ENCODE measurements around the gene RIPK1. TPM values are rescaled to one million over a fixed set of nuclear protein-coding genes. Genes with fewer than 3 reads are reported as not detected.

The RIPK1 gene
- total and polyA plus RNA-seq, 2 of the 8 experiments (the other 6 are each of a cell fraction or from before 2014, with no cell fraction given), result 5.9 to 22.9 TPM

- H2BK5ac ChIP-seq (ENCODE audit: low read depth, low read length), result no peak overlapping the region
- no peaks in the 10 kb centered on the region for H4K20me1 ChIP-seq (replicated peaks in 1 of 2; ENCODE audit: control insufficient read depth in 1 of 2, insufficient read depth in 2 of 2, low read length in 2 of 2)
- no peak overlapping the region for H2AK5ac ChIP-seq (ENCODE audit: low read depth, low read length)
- no peak overlapping the region for H2BK120ac ChIP-seq (replicated peaks; ENCODE audit: low read depth, low read length)
- H2BK15ac ChIP-seq (ENCODE audit: low read length), result no peak overlapping the region
- no peak overlapping the region for H2AFZ ChIP-seq (ENCODE audit: low read length)
- TF ChIP-seq CTBP2 (IDR thresholded peaks at IDR 0.05; ENCODE audit: borderline replicate concordance, insufficient read depth, insufficient read length, low read length), result no peak
- no peak for TF ChIP-seq HDAC6 (IDR thresholded peaks at IDR 0.05; ENCODE audit: low read depth, low read length)
- no peak for TF ChIP-seq MAFK (IDR thresholded peaks at IDR 0.05; ENCODE audit: low read depth, low read length)
- TF ChIP-seq EZH2 (IDR thresholded peaks at IDR 0.05; ENCODE audit: low read depth, low read length, severe bottlenecking), result no peak
- TF ChIP-seq YY1 (IDR thresholded peaks at IDR 0.05; ENCODE audit: low read depth, low read length), result no peak
- TF ChIP-seq RFX5 (IDR thresholded peaks at IDR 0.05; ENCODE audit: borderline replicate concordance, low read depth, low read length), result no peak
- no peak for TF ChIP-seq GTF2F1 (IDR thresholded peaks at IDR 0.05; ENCODE audit: borderline replicate concordance, low read depth, low read length)
- no peak for TF ChIP-seq CBX8 (IDR thresholded peaks at IDR 0.05; ENCODE audit: borderline replicate concordance, low read depth, low read length)
- no peak for TF ChIP-seq TAF7 (optimal IDR thresholded peaks at IDR 0.05; ENCODE audit: borderline replicate concordance, low read depth, low read length)
- TF ChIP-seq POU5F1 (IDR thresholded peaks at IDR 0.05; ENCODE audit: low read depth, low read length), result no peak
- no peak for TF ChIP-seq TAF1 (IDR thresholded peaks at IDR 0.05; ENCODE audit: low read depth, low read length)
- no peak overlapping the region for H3K4me3 ChIP-seq (ENCODE audit: extremely low read depth in 1 of 4, insufficient read depth in 2 of 4, low read depth in 3 of 4, low read length in 4 of 4)
- no peak overlapping the region for H3K9ac ChIP-seq (replicated peaks in 1 of 4; ENCODE audit: extremely low read depth in 1 of 4, low read depth in 3 of 4, low read length in 3 of 4)
- no peak for DNase-seq (ENCODE audit: low read depth in 1 of 2, low spot score in 2 of 2)
- no peak overlapping the region for H3K27ac ChIP-seq (ENCODE audit: low read depth, low read length)
- no peak overlapping the region for H3K14ac ChIP-seq (ENCODE audit: insufficient read length)
- no peak overlapping the region for H4K91ac ChIP-seq (replicated peaks; ENCODE audit: insufficient read length, low read length)
- H3K79me1 ChIP-seq (ENCODE audit: low read depth, low read length), result no peaks in the 10 kb centered on the region
- H2BK12ac ChIP-seq (ENCODE audit: low read depth, low read length), result no peak overlapping the region
- no peaks in the 10 kb centered on the region for H3K23me2 ChIP-seq (ENCODE audit: low read depth, low read length)
- CTCF ChIA-PET (ENCODE audit: partially characterized antibody), result interaction anchor here (1.4 to 1.6 kb wide), 2 partner anchors 101 to 102 kb away, joined by 4 read pairs; no protein-coding TSS in a partner anchor
- H2BK20ac ChIP-seq (ENCODE audit: low read length), result no peak overlapping the region
- no peak overlapping the region for H3K56ac ChIP-seq (replicated peaks; ENCODE audit: insufficient read length, low read depth, low read length)
- H3K4me2 ChIP-seq (ENCODE audit: insufficient read depth in 1 of 2, low read depth in 2 of 2, low read length in 2 of 2), result no peak overlapping the region
- FAIRE-seq, result no peak
- no peaks in the 10 kb centered on the region for H3K9me3 ChIP-seq (ENCODE audit: insufficient read depth in 2 of 2, low read depth in 1 of 2, low read length in 1 of 2)
- no peak overlapping the region for H4K8ac ChIP-seq (ENCODE audit: extremely low read depth, insufficient read depth, low read length)
- H3K79me2 ChIP-seq (ENCODE audit: control insufficient read depth in 1 of 2, insufficient read depth in 2 of 2, low read length in 2 of 2), result no peaks in the 10 kb centered on the region
- 91% methylated on average over 13 of the region's 13 CpGs; no CpG with 5 or more reads in 1 of the 2 experiments for WGBS, 2 experiments (ENCODE audit: extremely low coverage in 1 of 2, insufficient coverage in 1 of 2, insufficient read length in 1 of 2, insufficient replicate concordance in 2 of 2, low coverage in 1 of 2, low lambda C conversion rate in 2 of 2, missing lambda C conversion rate in 1 of 2)
- H3K36me3 ChIP-seq (ENCODE audit: control insufficient read depth in 2 of 4, insufficient read depth in 4 of 4, low read length in 3 of 4), result peaks cover 18 to 73% (median 39%) of the 10 kb centered on the region in 4 experiments
- H4K5ac ChIP-seq (ENCODE audit: insufficient read length, low read depth, low read length), result no peak overlapping the region
- no peaks in the 10 kb centered on the region for H3K27me3 ChIP-seq (replicated peaks in 1 of 4; ENCODE audit: control insufficient read depth in 3 of 4, extremely low read depth in 1 of 4, insufficient read depth in 3 of 4, low read length in 3 of 4)
- H3K4me1 ChIP-seq (replicated peaks in 1 of 4; ENCODE audit: control insufficient read depth in 3 of 4, insufficient read depth in 4 of 4, low read length in 3 of 4), result peaks cover 0 to 8% (median 1%) of the 10 kb centered on the region in 4 experiments; a peak in 2 of 7 replicates
- no peak overlapping the region for H3K4ac ChIP-seq (replicated peaks; ENCODE audit: insufficient read length, low read depth, low read length)
- no peak overlapping the region for H3K23ac ChIP-seq (ENCODE audit: insufficient read length)
- H3K18ac ChIP-seq (ENCODE audit: extremely low read depth, low read length), result no peak overlapping the region
- POLR2A ChIA-PET (ENCODE audit: partially characterized antibody), result interaction anchor here (0.5 to 1.4 kb wide), 4 partner anchors 8 to 59 kb away, joined by 3 to 4 read pairs (median 3); no protein-coding TSS in a partner anchor
Measured at GRCh38 chr6:3135668-3136291, 67.5 kb downstream of the RIPK1 start.
